ELR (cell line): ENCODE results near the gene MS4A5.
"Not testable (repeated sequence)": the region's sequence is repeated elsewhere in the genome, so short reads cannot be mapped to it uniquely, and the experiment has no call there.

Experiments
- DNase-seq: peaks from one replicate; pipeline ENCODE4 v3.0.0-alpha.2; 2015; ENCODE audit warnings: low read depth

The MS4A5 gene

GRCh38 chr11:60429272-60429671 lies at the start of gene MS4A5:
TSS of gene MS4A5 (plus strand) at chr11:60429572. CDS start at chr11:60429675, 103 bp downstream.
- no peak for DNase-seq

DNA sequence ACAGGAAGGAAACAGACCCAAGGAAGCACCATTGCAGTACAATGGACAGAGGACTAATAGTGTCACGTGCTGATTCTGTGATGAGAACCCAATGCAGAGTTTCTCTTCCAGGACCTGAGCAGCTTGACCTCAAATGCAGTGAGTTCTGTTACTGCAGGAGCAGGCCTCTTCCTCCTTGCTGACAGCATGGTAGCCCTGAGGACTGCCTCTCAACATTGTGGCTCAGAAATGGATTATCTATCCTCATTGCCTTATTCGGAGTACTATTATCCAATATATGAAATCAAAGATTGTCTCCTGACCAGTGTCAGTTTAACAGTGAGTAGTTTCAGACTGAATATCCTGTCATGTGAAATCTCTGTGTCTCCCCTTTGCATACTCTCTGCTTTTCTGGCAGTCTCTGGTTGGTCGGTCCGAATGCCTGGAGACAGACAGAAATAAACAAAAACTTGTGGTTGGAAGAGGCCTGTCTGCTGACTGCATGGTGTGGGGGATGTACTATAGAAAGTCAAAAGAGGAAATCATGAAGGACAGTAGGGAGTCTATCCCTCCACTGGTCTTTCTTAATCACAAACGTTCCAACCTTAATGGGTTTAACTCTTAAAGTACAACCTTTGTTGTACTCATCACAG lies 40.0 kb upstream of the MS4A5 start:
- DNase-seq: no peak

DNA sequence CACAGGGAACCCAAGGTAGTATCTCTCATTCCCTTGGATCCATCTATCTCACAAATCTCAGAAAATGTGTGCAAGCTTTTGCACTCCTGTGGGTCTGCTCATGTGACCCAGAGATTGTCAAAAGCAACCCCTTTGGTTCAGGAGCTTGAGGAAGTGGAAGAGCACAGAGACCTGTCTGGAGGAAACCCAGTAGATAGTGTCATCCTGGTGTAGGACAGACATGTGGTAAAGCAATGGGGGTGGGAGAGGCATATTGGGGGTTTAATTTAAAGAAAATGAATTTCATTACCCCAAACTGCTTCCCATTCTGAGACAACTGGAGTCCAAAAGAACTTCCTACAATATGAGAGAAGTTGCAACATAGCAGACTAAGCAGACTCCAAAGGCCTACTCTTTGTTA lies 39.0 kb upstream of the MS4A5 start:
- DNase-seq: no peak

DNA sequence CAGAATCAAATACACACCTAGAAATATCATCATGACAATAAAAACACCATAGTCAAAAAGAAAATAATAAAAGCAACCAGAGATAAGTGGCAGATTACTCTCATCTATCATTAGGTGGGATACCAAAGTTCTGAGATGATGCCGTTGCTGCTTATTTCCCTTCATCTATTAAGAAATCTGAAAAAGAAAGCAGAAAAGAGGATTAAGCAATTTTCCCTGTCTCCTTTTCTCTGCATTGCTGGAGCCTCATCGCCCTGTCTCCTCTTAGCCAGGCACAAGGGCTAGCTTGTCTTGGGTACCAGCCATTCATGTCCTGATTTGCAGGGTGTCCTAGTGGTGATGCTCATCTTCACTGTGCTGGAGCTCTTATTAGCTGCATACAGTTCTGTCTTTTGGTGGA lies 37.0 kb upstream of the MS4A5 start:
- no peak for DNase-seq

- no peak for DNase-seq
Measured at GRCh38 chr11:60393016-60393415, 36.4 kb upstream of the MS4A5 start.

DNA sequence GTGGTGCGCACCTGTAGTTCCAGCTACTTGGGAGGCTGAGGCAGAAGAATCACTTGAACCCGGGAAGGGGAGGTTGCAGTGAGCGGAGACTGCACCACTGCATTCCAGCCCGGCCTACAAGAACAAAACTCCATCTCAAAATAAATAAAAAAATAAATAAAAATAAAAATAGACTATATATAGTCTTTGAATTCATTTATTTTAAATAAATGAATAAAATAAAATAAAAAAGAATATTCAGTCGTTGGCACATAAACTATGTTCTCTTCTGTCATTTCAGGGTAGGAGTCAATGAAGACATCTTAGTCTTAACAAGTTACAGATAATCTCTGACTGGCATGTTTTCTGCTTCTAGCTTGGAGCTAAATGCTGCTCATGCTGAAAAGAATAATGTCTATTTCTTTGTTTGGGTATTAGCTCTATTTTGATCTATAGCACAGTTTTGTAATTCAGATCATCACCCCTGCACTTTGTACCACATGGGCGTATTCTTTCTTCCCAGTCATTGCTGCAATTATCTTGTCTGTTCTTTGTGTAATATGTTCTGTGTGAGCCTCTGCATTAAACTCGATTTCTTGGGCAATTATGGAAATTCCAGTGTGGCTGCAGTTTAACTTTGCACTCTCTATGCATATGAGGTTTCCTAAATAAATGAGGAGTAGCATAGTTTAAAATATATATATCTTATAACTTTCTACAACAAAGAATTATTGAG lies 34.5 kb upstream of the MS4A5 start:
- no peak for DNase-seq

DNA sequence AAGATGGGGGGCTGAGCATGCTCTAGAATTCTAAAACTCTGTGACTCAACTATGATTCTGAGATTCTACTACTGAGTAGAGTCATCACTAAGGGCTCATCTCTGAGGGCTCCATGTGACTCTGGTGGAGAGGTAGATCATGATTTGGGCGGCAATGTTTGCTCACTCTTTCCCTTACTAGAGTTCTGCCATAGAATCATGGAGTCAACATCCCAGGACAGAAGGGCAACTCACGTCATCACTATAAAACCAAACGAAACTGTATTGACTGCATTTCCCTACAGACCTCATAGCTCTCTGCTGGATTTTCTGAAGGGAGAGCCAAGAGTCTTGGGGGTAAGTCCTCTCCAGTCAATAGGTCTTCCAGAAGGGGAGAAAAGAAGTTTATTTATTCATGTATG lies 33.0 kb upstream of the MS4A5 start, which contains the start of gene MS4A14:
Gene MS4A14 (plus strand): TSS at position 78 of the 400 bp plus-strand sequence. CDS start 120 bp downstream, at position 198.
- DNase-seq: no peak

DNA sequence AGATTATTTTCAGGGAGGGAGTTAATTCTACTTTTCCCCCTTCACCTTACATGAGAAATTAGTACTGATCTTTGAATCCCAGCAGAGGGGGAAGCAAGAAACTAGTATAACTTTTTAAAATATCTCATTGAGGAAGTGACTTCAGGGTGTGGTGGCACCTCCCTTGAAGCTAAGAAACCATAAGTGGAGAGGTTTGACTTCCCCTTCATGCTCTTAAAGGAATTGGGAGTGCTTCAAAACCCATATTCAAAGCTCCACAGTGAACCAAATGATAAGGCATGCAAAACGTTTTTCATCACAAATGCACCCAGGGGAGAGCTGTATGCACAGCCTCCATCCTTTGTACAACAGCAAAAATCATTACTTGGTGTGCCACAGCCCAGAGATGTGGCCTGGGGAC lies 32.6 kb upstream of the MS4A5 start:
- DNase-seq: no peak

- no peak for DNase-seq
Measured at GRCh38 chr11:60420015-60420414, 9.4 kb upstream of the MS4A5 start.

DNA sequence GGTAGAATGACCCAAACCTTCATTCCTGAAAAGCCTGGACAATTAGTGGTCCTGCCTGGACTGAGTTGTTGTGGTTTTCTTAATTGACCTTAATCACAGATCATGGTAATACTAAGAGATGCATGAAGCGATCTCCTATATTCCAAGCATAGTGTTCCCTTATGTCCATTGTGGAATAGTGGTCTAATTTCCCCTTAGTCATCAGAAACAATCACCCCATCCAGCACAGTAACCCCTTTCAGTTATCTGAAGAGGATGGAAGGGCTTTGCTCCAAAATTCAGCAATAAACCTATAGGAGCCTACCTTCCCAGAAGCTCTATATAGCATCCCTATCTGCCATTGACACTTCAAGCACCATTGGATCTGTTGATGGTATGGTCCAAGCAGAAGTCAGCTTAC lies 6.8 kb upstream of the MS4A5 start:
- DNase-seq: no peak

GRCh38 chr11:60428517-60428916 lies 855 bp upstream of the MS4A5 start:
- DNase-seq: no peak

DNA sequence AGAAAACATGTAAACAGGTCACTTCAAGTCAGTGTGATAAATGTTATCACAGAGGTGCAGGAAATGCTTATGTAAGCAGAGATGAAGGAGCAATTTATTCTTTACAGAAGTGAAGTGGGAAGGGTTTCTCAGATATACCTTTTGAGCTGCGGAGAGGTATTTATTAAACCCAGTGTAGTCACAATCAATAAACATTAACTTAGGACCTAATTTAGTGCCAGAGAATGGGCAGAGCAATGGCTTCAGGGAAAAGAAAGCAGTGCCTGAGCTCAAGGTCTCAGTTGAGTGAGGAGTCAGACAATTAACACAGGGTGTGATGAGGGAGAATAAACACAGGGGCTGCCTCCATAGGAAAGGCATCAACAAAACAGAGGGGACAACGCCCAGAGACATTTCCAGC lies 1.9 kb downstream of the MS4A5 start:
- no peak for DNase-seq

DNA sequence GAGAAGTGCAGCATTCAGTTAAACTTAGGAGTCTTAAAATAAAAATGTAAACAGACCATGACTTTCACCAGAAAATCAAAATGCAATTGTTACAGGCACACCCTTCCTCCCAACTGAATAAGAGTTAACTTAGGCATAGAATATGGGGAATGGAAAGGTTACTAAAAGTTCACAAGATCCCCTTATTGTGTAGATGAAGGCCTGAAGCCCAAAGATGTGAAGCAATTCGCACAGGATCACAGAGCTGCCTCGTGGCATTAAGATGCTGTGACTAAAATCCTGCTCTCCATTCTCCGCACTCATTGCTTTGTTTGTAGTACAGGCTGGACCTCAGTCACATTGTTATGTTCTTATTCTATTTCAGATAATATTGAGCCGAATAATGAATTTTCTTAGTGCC lies 4.0 kb downstream of the MS4A5 start:
- DNase-seq: no peak

GRCh38 chr11:60447070-60447469 lies 17.7 kb downstream of the MS4A5 start:
- DNase-seq: no peak

DNA sequence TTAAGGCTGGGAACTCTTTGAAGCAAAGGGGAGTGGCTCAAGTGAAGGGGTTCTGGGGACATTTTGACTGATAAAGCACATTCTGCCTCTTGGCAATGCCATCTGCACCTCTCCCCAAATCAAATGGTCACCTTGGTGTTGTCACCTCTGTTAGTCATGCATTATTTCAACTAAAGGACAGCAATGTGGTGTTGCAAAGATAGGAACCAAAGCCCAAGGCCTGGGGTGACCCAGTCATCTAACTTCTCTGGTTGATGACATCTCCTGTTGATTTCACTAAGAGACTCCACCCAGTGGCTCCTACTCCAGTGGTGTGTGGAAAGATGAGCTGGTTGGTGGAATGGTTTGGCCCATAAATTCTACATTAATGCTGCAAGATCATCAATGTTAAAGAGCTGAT lies 18.5 kb downstream of the MS4A5 start:
- no peak for DNase-seq

DNA sequence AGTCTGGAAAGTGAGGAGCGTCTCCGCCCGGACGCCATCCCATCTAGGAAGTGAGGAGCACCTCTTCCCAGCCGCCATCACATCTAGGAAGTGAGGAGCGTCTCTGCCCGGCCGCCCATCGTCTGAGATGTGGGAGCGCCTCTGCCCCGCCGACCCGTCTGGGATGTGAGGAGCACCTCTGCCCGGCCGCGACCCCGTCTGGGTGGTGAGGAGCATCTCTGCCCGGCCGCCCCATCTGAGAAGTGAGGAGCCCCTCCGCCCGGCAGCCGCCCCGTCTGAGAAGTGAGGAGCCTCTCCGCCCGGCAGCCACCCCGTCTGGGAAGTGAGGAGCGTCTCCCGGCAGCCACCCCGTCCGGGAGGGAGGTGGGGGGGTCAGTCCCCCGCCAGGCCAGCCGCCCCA lies 21.8 kb downstream of the MS4A5 start:
- DNase-seq: not testable (repeated sequence)

GRCh38 chr11:60454212-60454611 lies 24.8 kb downstream of the MS4A5 start:
- no peak for DNase-seq

- no peak for DNase-seq
Measured at GRCh38 chr11:60455531-60456042, 26.2 kb downstream of the MS4A5 start, which contains the start of gene MS4A1. TSS of gene MS4A1 (plus strand) at chr11:60455847. CDS start at chr11:60462375, 6,528 bp downstream.

- no peak for DNase-seq
Measured at GRCh38 chr11:60457576-60457975, 28.2 kb downstream of the MS4A5 start.

- DNase-seq: no peak
Measured at GRCh38 chr11:60459345-60459744, 30.0 kb downstream of the MS4A5 start.

- DNase-seq: no peak
Measured at GRCh38 chr11:60468829-60469228, 39.5 kb downstream of the MS4A5 start.

GRCh38 chr11:60469723-60470122 lies 40.4 kb downstream of the MS4A5 start:
- DNase-seq: no peak

DNA sequence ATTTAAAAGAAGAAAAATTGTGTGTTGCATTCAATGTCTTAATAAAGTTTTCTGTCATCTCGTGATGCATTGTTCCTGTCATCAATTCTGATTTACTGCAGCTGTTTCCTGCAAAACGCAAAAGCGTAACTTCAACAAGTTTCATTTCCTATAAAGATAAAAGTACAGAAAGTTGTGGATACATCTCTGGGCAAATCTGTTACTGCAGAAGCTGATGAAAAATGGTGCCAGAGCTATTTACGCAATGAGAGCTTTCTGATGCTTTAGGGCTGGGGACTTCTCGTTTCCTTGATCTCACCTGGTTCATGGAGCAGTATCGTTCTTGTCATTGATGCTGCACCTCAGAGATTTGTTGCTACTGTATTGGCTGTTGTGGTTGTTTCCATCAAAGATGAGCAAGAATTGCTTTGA lies 47.7 kb downstream of the MS4A5 start:
- DNase-seq: no peak
